OCI-LY7 (cell line): ENCODE results near the gene KIF1B.

Experiments
- CTCF ChIP-seq: fragments of 200-600 bp; sonication (generic); conservative IDR thresholded peaks from 2 replicates; pipeline ENCODE4 v1.5.1; 2014; ENCODE audit warnings: mild to moderate bottlenecking, antibody characterized with exemption, low read length, moderate library complexity, mixed read lengths
- EZH2phosphoT487 ChIP-seq: fragments of 200-600 bp; sonication (generic); IDR thresholded peaks from 2 replicates; pipeline ENCODE4 v1.6.1; 2018; ENCODE audit warnings: low read depth, borderline replicate concordance, mild to moderate bottlenecking, mixed run types, antibody characterized with exemption, low read length, moderate library complexity, mixed read lengths

DNA sequence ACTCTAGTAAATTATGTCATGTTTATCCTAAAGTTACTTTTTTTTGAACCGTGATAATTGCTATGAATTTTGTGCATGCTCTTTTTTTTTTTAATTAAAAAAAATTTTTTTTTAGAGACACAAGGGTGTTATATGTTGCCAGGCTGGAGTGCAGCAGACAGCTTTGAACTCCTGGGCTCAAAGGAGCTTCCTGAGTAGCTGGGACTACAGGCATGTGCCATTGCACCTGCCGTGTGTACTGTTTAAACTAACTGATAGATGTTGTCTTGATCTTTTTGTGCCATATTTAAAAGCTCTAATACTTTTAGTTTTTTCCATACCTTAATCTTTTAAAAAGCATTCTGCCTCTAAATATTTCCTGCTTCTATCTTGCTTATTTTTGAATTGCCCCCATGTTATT lies 60.7 kb downstream of the KIF1B start:
- TF ChIP-seq CTCF (no peak), EZH2phosphoT487 (no peak)
